Measurements from ENCODE around the gene PANX1. TPM values are rescaled to one million over a fixed set of nuclear protein-coding genes. Genes with fewer than 3 reads are reported as not detected.

The PANX1 gene
- total and polyA plus RNA-seq, 2 experiments from 2014 or later, result 9.5 to 40.8 TPM

- H3K9me2 ChIP-seq (ENCODE audit: insufficient read depth), result no peaks in the 10 kb centered on the region
- DNase-seq (ENCODE audit: low spot score) (no peak), ATAC-seq (no peak)
- peaks cover 75% of the 10 kb centered on the region for H3K4me1 Mint-ChIP-seq
- no peak overlapping the region for H3K27ac Mint-ChIP-seq
- H3K27me3 Mint-ChIP-seq (ENCODE audit: insufficient read depth, low read depth, poor library complexity), result peaks cover 6% of the 10 kb centered on the region
- H3K4me2 ChIP-seq, result no peak overlapping the region
- peaks cover 11% of the 10 kb centered on the region; the same call in 1 of the 2 replicates for H3K36me3 ChIP-seq (ENCODE audit: insufficient read depth)
- H3K27ac ChIP-seq (ENCODE audit: low read depth), result no peak overlapping the region
- peaks cover 100% of the 10 kb centered on the region for H3K79me2 ChIP-seq (replicated peaks; ENCODE audit: insufficient read depth)
- no peak overlapping the region for H3K4me3 ChIP-seq
- no peaks in the 10 kb centered on the region for H3F3A ChIP-seq (replicated peaks; ENCODE audit: low read depth)
- no peak for TF ChIP-seq POLR2AphosphoS5 (IDR thresholded peaks at IDR 0.05; ENCODE audit: low read depth)
- TF ChIP-seq STAT1 (IDR thresholded peaks at IDR 0.05; ENCODE audit: unreplicated experiment), result no peak
- no peak for TF ChIP-seq JUNB (IDR thresholded peaks at IDR 0.05; ENCODE audit: unreplicated experiment)
- no peak for TF ChIP-seq NANOG (IDR thresholded peaks at IDR 0.05; ENCODE audit: borderline replicate concordance)
- TF ChIP-seq EZH2 (IDR thresholded peaks at IDR 0.05; ENCODE audit: low read depth, unreplicated experiment), result no peak
- no peak for TF ChIP-seq ZNF462 (CRISPR knock-in tag; IDR thresholded peaks at IDR 0.05)
- no peak for TF ChIP-seq ETS1 (IDR thresholded peaks at IDR 0.05)
- no peak for TF ChIP-seq CTCF (conservative IDR thresholded peaks at IDR 0.05; ENCODE audit: low read depth in 2 of 2)
- H4K20me1 ChIP-seq (replicated peaks; ENCODE audit: insufficient read depth), result peaks cover 92% of the 10 kb centered on the region
- H3K27me3 ChIP-seq (ENCODE audit: insufficient read depth), result no peaks in the 10 kb centered on the region
- no peaks in the 10 kb centered on the region for H3K9me3 Mint-ChIP-seq
- H3K4me3 Mint-ChIP-seq, result no peak overlapping the region
- H2AFZ ChIP-seq, result no peak overlapping the region
- H3K36me3 Mint-ChIP-seq (ENCODE audit: low read depth), result peaks cover 10% of the 10 kb centered on the region
- peaks cover 62% of the 10 kb centered on the region for H3K4me1 ChIP-seq (ENCODE audit: insufficient read depth)
Measured at GRCh38 chr11:94149431-94150017, 20.9 kb downstream of the PANX1 start.

All from GM23338 (cell line).